CD4-positive, alpha-beta T cell treated with Interleukin-21 for 1 hour (primary cell): ENCODE data around the gene MARK1.
"Not testable (repeated sequence)": the region's sequence is repeated elsewhere in the genome, so short reads cannot be mapped to it uniquely, and the experiment has no call there.

Source experiments
- DNase-seq: peaks from one replicate; pipeline ENCODE4 v3.0.0-alpha.2; 2020

Gene MARK1

GRCh38 chr1:220631238-220631815, 103.4 kb downstream of the MARK1 start:
- DNase-seq = no peak

GRCh38 chr1:220637759-220638158, 109.8 kb downstream of the MARK1 start:
- no peak for DNase-seq

- DNase-seq = no peak
Observed at GRCh38 chr1:220642285-220642684, 114.3 kb downstream of the MARK1 start.

- DNase-seq = no peak
Observed at GRCh38 chr1:220652995-220653394, 125.1 kb downstream of the MARK1 start.

GRCh38 chr1:220655509-220655908, 127.6 kb downstream of the MARK1 start:
- no peak for DNase-seq

GRCh38 chr1:220655961-220656740, 128.2 kb downstream of the MARK1 start:
- DNase-seq = no peak

- no peak for DNase-seq
Observed at GRCh38 chr1:220666349-220666748, 138.4 kb downstream of the MARK1 start.

GRCh38 chr1:220669005-220669404, 141.1 kb downstream of the MARK1 start:
- no peak for DNase-seq

- no peak for DNase-seq
Observed at GRCh38 chr1:220670365-220670764, 142.4 kb downstream of the MARK1 start.

- no peak for DNase-seq
Observed at GRCh38 chr1:220673921-220674320, 146.0 kb downstream of the MARK1 start.

GRCh38 chr1:220677251-220677650, 149.3 kb downstream of the MARK1 start:
- DNase-seq = no peak

- peak; percentile 42 for DNase-seq
Observed at GRCh38 chr1:220680085-220680687, 152.2 kb downstream of the MARK1 start.

- DNase-seq = no peak
Observed at GRCh38 chr1:220681220-220681880, 153.4 kb downstream of the MARK1 start.

GRCh38 chr1:220682901-220683576, 155.1 kb downstream of the MARK1 start:
- no peak for DNase-seq

- not testable (repeated sequence) for DNase-seq
Observed at GRCh38 chr1:220683716-220684115, 155.8 kb downstream of the MARK1 start.

- DNase-seq = no peak
Observed at GRCh38 chr1:220684890-220685289, 157.0 kb downstream of the MARK1 start.

- DNase-seq = no peak
Observed at GRCh38 chr1:220685879-220686278, 157.9 kb downstream of the MARK1 start.

GRCh38 chr1:220687809-220688208, 159.9 kb downstream of the MARK1 start:
- no peak for DNase-seq

GRCh38 chr1:220689666-220690065, 161.7 kb downstream of the MARK1 start:
- DNase-seq = no peak

GRCh38 chr1:220690140-220691052, 162.5 kb downstream of the MARK1 start, which contains the start of gene C1orf115:
TSS of gene C1orf115 (plus strand) at chr1:220690363. CDS start at chr1:220690403, 40 bp downstream.
- peak; percentile 74 for DNase-seq

GRCh38 chr1:220691053-220691684, 163.2 kb downstream of the MARK1 start:
- no peak for DNase-seq
